Measurements from ENCODE around the gene PATL1. TPM values are rescaled to one million over a fixed set of nuclear protein-coding genes. Genes with fewer than 3 reads are reported as not detected.
A peak's percentile ranks its signal among the peaks of the same experiment; 100 is the strongest.

The PATL1 gene
- total RNA-seq, 1 experiment from 2014 or later, result 57.0 TPM

- BruUV-seq (replicated peaks), result TSS peak; percentile 63
- no peak for ATAC-seq
- Histone ChIP-seq H3K27ac (ENCODE audit: low read length) (peak overlapping the region; percentile 83), H3K4me1 (ENCODE audit: control insufficient read depth, insufficient read depth, low read length) (peaks cover 32% of the 10 kb centered on the region), H3K4me3 (ENCODE audit: low read depth in 2 of 2, low read length in 2 of 2) (peak overlapping the region; percentile 96 to 98), H3K36me3 (ENCODE audit: control insufficient read depth, insufficient read depth, low read length) (peaks cover 4% of the 10 kb centered on the region), H3K27me3 (ENCODE audit: control insufficient read depth, insufficient read depth, low read length) (no peaks in the 10 kb centered on the region), H3K9me3 (ENCODE audit: control insufficient read depth, insufficient read depth, low read depth, low read length) (no peaks in the 10 kb centered on the region)
- ChIA-PET POLR2A (no interaction called here), CTCF (no interaction called here)
- TF ChIP-seq TCF7L2 (IDR thresholded peaks at IDR 0.05; ENCODE audit: low read depth, low read length), result no peak
- no peak for TF ChIP-seq POLR2AphosphoS5 (IDR thresholded peaks at IDR 0.05; ENCODE audit: low read depth, low read length)
- TF ChIP-seq SIN3A (IDR thresholded peaks at IDR 0.05; ENCODE audit: borderline replicate concordance, insufficient read depth, low read depth, low read length), result no peak
- intact Hi-C loops (cut with micrococcal nuclease; ENCODE audit: unreplicated experiment), result loop anchor here (5.0 kb wide), 1 partner anchor 52 kb away; no protein-coding TSS in a partner anchor
- no peak for DNase-seq (ENCODE audit: low read depth, low spot score)
- in situ Hi-C loops (cut with HindIII; ENCODE audit: low pct_unique_long_range_greater_than_20kb, low sequenced_read_pairs), result no loop called here
These were observed 54.3 kb downstream of the PATL1 start for GRCh38 chr11:59614277-59615119.

- ChIA-PET CTCF (no interaction called here), POLR2A (no interaction called here)
- no peaks in the 10 kb centered on the region for H3K27me3 ChIP-seq (ENCODE audit: control insufficient read depth, insufficient read depth, low read length)
- in situ Hi-C loops (cut with HindIII; ENCODE audit: low pct_unique_long_range_greater_than_20kb, low sequenced_read_pairs) (no loop called here), intact Hi-C loops (cut with micrococcal nuclease; ENCODE audit: unreplicated experiment) (no loop called here)
- no peak overlapping the region for H3K27ac ChIP-seq (ENCODE audit: low read length)
- H3K4me3 ChIP-seq (ENCODE audit: low read depth in 2 of 2, low read length in 2 of 2), result no peak overlapping the region
- peaks cover 26% of the 10 kb centered on the region for H3K36me3 ChIP-seq (ENCODE audit: control insufficient read depth, insufficient read depth, low read length)
- no peaks in the 10 kb centered on the region for H3K9me3 ChIP-seq (ENCODE audit: control insufficient read depth, insufficient read depth, low read depth, low read length)
- BruUV-seq (replicated peaks), result no TSS peak
- no peak for TF ChIP-seq POLR2AphosphoS5 (IDR thresholded peaks at IDR 0.05; ENCODE audit: low read depth, low read length)
- no peak for TF ChIP-seq SIN3A (IDR thresholded peaks at IDR 0.05; ENCODE audit: borderline replicate concordance, insufficient read depth, low read depth, low read length)
- TF ChIP-seq CTCF (IDR thresholded peaks at IDR 0.05), result no peak
- TF ChIP-seq TCF7L2 (IDR thresholded peaks at IDR 0.05; ENCODE audit: low read depth, low read length), result no peak
- TF ChIP-seq REST (IDR thresholded peaks at IDR 0.05; ENCODE audit: insufficient read depth in 1 of 2, low read depth in 2 of 2, low read length in 1 of 2), result no peak
- DNase-seq (ENCODE audit: low read depth, low spot score) (no peak), ATAC-seq (no peak)
- H3K4me1 ChIP-seq (ENCODE audit: control insufficient read depth, insufficient read depth, low read length), result peaks cover 22% of the 10 kb centered on the region
These were observed 57.0 kb downstream of the PATL1 start for GRCh38 chr11:59611570-59612565.

Measured in Panc1 (cell line).